ENCODE results near the gene MORN5.

DNA sequence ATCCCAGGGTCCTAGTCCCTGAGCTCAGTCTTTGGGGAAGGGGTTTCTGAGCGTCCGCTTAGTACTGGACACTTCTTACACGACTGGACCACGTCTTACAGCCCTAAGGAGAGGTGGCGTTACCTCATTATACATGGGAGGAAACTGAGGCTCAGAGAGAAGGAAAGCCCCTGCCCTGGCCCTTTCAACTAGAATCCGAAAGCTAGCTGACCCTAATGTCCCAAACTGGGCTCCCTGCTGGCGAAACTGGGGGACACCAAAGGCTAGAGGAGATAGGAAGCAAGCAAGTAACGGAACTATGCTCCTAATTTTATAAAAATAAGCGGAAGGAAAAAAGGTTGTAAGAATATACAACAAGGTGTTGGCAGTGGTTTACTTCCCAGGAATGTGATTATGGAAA is 54.8 kb downstream of the MORN5 start:
- TF ChIP-seq NFIC (IDR thresholded peaks at IDR 0.05) (no peak), RAD21 (IDR thresholded peaks at IDR 0.05; ENCODE audit: low read depth) (no peak), TCF12 (IDR thresholded peaks at IDR 0.05; ENCODE audit: low read depth) (no peak), FOXM1 (IDR thresholded peaks at IDR 0.05; ENCODE audit: borderline replicate concordance, low read depth) (no peak), EP300 (IDR thresholded peaks at IDR 0.05; ENCODE audit: borderline replicate concordance) (no peak), TEAD4 (IDR thresholded peaks at IDR 0.05) (no peak)
